ENCODE measurements around the gene SORCS2.

The SORCS2 gene

DNA sequence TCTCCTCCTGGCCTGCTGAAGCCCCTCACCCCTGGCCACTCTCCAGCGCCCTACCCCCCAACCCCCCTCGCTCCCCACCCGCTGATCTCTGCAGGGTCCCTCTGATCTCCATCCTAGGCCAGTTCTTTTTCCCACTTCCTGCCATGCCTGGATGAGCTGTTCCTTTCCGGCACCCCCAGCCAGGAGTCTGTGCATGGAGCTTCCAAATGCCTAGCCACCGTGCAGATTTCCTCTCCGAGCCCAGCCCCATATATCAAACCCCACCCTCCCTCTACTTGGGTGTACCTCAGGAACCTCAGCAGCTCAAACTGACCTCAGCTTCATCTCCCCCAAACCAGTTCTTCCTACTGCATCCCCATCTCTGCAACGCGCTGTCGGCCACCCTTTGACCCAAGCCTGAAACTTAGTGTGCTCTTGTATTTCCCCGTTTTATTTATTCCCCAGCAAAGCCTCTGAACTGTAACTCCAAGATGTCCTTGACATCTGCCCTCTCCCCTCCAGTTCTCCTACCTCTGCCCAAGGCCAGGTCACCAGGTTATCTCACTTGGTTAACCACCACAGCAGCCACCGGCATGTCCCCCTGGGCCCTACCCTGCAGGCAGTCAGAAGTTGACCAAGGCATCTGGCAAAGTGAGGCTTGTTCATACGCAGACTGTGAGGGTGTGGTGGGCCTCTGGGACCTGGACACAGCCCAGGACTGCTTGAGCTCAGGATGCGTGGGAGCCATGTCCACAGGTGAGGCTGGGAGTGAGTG is 437.3 kb downstream of the SORCS2 start:
- no peak for DNase-seq

DNA sequence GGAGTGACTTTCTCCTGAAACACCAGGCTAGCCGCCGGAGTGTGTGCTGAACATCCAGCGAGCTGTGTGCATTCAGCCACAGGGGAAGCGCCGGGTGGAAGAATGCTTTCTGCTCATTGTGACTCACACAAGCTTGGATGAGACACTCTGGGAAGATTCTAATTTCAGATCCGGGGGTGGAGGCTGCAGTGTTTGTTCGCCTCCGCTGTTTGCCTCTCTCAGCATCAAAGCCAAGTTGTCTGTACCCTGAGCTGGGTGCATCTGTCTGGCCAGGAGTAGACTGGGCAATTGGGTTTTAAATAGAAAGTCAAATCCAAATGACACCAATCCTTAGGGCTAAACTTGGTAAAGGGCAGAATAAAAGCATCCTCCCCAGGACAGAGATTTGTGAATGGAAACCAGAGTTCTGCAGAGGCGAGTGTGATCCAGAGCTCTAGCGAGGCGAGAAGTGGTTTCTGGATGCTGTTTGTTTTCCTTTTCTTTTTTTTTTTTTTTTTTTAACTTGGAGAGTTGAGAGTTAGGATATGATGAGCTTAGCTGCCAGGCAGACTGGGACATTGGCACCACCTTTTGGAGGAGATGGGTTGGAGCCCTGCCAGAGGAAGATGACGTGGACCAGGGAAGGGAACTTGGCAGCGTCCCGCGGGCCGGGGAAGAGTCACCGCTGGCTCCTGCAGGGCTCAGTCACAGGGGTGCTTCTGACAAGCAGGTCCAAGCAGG is 438.4 kb downstream of the SORCS2 start:
- DNase-seq: no peak

GRCh38 chr4:7631288-7632014 is 439.1 kb downstream of the SORCS2 start:
- no peak for DNase-seq

- no peak for DNase-seq
These were observed 440.0 kb downstream of the SORCS2 start for GRCh38 chr4:7632341-7632740.

DNA sequence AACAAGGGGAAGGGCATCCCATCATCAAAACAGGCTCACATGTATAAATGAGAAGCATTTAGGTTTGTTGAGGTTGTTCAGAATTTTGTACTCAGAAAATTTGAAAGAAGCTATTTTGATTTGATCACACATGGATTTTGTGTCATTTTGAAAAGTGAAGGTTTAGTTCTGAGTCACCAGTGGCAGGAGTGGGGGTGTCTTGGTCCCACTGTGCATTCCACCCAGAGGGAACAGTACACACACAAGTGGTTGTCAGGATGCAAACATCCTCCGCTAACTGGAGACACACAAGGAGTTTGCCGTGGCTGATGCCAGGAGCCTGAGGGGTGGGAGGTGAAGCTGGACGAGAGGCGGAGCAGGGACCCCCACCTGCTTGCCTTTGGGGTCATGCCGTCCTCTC is 440.6 kb downstream of the SORCS2 start:
- DNase-seq: no peak

DNA sequence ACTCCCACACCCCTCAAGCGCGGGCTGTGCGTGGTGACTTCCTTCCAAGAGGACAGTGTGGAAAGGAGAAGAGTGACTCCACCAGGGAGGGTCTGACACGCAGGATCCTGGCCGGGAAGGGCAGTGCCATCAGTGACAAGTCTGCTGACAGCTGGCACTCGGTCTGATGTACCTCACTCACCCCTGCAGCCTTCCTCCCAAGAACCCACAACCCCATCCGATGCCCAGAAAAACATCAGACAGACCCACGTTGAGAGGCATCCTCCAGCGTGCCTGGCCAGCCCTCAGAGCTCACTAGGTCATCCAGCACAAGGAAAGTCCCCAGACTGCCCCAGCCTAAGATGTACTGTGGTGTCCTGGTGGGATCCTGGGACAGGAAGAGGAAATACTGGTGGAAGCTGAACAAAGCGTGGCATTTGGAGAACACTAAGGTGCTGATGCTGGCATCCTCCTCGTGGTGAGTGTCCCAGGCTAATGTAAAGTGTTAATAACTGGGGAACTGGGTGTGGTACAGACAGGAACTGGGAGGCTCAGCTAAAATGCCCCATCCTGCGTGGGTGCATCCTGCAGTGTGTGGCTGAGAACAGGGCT is 442.4 kb downstream of the SORCS2 start:
- no peak for DNase-seq

- DNase-seq: no peak
These were observed 443.3 kb downstream of the SORCS2 start for GRCh38 chr4:7635445-7636239.

DNA sequence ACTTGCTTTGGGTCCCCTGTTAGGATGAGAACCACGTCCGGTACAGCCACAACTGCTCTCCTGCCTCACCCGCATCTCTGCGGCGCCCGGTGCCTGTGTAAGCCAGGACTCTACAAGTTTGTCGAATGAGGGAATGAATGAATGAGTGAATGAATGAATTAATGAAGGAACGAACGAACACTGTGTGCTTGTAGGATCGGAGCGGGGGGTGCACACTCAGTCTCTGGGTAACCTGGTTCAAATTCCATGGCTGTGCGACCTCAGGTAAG is 443.8 kb downstream of the SORCS2 start:
- DNase-seq: no peak

- no peak for DNase-seq
These were observed 444.8 kb downstream of the SORCS2 start for GRCh38 chr4:7637139-7637538.

- DNase-seq: no peak
These were observed 445.6 kb downstream of the SORCS2 start for GRCh38 chr4:7637971-7638370.

GRCh38 chr4:7638489-7638888 is 446.2 kb downstream of the SORCS2 start:
- DNase-seq: no peak

DNA sequence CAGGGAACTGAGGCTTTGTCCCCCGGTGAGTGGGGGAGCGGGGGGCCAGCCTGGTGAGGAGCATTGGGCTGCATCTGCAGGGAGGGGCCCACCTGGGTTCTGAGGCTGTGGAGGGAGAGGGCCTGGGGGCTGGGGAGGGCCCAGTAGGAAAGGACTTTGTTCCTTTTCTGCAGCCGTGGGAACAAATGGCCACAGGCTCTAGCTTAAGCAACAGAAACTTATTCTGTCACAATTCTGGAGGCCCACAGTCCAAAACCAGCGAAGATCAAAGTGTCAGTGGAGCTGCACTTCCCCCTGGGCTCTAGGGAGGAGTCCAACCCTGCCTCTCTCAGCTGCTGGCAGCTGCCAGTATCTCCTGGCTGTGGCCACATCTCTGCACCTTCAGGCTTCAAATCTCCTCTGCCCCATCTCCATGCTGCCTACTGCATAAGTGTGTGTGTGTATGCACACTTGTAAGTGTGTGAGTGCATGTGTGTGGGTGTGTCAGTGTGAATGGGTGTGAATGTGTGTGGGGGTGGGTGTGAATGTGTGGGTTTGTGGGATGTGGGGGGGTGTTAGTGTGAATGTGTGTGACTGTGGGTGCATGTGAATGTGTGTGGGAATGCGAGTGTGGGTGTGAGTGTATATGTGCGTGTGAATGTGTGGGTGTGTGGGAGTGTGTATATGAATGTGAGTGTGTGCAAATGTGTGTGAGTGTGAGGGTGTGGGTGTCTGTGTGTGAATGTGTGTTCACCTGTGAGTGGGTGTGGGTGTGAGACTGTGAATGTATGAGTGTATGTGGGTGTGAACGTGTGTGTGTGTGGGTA is 446.8 kb downstream of the SORCS2 start:
- no peak for DNase-seq

- no peak for DNase-seq
These were observed 447.8 kb downstream of the SORCS2 start for GRCh38 chr4:7640136-7640535.

DNA sequence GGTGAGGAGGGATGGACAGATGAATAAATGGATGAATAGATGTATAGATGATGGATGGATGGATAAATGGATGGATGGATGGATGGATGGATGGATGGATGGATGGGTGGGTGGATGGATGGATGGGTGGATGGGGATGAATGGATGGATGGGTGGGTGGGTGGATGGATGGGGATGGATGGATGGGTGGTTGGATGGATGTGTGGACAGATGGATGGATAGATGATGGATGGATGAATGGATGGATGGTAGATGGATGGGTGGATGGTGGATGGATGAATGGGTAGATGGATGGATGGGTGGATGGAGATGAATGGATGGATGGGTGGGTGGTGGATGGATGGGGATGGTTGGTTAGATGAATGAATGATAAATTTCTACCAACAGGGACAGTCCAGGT is 449.4 kb downstream of the SORCS2 start:
- DNase-seq: no peak

DNA sequence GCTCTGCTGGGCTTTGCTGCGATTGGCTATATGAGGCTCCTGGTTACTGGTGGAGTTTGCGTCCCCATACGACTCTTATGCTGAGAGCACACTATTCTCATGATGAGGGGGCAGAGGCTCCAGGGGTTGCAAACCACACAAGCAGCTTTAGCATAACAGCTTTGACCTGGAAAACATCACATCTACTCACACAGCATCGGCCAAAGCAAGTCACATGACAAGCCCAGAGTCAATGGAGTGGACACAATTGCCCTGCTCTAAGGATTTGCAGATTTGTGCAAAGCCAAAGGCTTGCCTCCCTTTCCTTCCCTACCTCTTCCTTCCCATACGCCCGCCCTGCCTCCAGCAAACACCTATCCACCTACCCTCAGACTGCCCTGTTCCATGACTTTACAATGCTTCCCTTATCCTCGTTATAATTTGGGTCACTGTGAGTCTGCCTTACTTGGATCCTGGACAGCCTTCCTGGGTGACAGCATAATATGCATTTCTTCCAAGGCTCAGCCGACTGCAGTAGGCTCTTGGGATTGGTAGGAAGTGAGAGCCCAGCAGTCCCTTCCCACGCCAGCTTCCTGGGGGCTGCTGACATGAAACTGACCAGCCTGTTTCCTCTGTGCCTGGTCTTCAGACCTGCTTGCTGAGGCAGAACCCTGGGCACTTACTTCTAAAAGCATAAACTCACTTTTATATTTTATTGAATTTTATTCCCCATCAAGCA is 450.6 kb downstream of the SORCS2 start:
- DNase-seq: no peak

DNA sequence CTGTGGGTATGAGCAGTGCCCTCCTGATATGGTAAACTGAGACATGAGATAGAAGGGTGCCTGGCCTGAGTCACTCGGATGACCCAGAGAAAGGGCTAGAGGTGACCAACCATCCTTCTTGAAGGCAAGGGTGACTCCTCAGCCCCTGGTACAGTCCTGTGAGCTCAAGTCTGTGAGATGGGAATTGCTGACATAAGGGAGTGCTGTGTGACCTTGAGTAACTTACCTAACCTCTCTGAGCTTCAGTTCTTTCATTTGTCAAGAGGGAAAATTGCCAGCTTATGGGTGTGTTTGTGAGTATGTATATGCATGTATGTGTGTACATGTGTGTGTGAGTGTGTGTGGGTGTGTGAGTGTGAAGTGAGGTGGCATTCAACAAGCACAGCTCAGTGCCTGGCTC is 452.8 kb downstream of the SORCS2 start:
- no peak for DNase-seq

DNA sequence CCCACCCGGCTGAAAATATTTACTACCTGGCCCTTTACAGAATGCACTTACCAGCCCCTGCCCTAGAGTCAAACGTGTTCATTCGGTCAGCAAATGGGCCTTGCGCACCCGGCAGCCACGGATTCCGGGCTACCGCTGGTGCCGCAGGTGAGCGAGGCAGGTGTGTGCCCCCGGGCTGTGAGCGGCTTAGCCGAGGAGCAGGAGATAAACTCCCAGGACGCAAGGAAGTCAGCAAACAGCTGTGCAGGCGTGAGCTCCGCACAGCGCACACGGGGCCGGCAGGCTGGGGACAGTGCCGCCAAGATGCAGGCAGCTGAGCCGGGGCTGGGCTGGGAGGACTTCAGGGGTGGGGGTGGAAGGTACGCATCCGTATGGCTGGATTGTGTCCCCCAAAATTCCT is 453.6 kb downstream of the SORCS2 start:
- no peak for DNase-seq

DNA sequence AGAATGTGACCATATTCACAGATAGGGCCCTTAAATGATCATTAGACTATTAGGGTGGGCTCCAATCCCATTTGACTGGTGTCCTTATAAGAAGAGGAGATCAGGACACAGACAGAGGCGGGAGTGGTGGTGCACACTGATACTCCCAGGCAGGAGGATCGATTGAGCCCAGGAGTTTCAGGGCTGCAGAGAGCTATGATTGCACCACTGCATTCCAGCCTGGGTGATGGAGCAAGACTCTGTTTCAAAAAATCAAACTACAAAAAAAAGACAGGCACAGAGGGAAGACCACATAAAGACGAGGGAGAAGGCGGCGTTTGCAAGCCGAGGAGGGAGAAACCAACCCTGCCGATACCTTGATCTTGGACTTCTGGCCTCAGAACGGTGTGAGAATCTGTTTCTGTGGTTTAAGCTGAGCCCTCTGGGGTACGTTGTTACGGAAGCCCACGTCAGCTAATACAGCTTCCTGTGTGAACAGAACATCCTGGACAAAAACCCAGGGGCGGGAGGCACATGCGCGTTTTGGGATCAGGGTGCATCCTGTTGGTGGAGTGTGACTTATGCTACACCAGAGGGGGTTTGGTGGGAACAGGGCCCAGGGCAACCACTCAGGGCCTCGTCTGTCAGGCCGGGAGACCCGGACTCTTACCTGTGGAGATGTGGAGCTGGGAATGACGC is 454.2 kb downstream of the SORCS2 start:
- DNase-seq: no peak

GRCh38 chr4:7647186-7647585 is 454.8 kb downstream of the SORCS2 start:
- no peak for DNase-seq

DNA sequence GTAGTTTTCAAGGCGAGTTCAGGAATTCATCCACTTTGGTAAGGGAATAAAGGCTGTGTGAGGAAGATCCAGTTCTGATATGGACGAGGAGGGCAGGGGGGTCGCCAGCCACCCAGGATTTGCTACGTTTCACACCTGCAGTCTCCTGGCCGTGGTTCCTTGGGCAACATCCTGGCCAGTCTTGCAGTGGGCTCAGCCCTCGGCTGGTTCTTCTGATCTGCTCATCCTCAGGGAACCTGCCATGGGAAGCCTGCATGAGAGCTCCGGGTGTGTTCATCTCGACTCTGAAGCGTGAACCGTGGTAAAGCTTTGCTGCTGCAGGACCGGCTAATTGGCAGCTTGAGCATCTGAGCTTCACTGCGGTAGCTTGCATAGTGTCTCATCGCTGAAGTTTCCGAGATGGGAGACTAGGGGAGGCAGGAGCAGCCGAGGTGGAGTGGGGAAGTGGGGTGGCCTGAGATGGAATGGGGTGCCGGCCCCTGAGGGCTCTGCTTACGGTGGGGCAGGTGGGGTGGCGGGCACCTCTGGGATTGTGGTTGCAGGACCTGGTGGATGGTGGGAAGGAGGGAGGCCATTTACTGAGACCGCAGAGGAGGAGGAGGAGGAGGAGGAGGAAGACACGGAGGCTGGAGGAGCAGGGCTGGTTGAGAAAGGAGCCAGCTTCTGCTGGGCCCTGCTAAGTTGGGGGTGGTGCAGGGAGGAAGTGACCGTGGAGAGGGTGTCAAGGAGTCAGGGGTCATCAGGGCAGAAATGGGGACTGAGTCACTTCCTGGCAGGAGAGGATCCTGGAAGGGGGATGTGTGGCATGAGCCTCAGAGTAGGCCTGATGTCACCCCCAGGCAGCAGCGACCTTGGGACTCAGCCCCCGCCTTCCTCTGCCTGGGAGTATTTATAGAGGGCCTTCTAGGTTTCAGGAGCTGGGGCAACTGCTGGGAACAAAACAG is 455.5 kb downstream of the SORCS2 start:
- no peak for DNase-seq

Measured in stimulated activated CD4-positive, alpha-beta T cell treated with anti-CD3 and anti-CD28 coated beads, Interleukin-2, amount 100 ng/mL, for 48 hours (primary cell).